Skin of body (tissue), 2 donors: Measurements from ENCODE around the gene PNPLA8. TPM values are rescaled to one million over a fixed set of nuclear protein-coding genes. Genes with fewer than 3 reads are reported as not detected.

Experiments used
- DNase-seq: peaks from one replicate; lab custom pipeline; 2025; lab: John Stamatoyannopoulos, UW
- total RNA-seq: library from RNA; depleted of rRNA; stranded (reverse); fragments of >200 nt; gene quantifications from one replicate; pipeline ENCODE4 v1.2.3, GENCODE V29; 2014

The PNPLA8 gene
- total RNA-seq, 1 donor from 2014 or later, result 37.3 TPM

GRCh38 chr7:108448584-108449505 lies 77.1 kb downstream of the PNPLA8 start:
- DNase-seq, result no peak

DNA sequence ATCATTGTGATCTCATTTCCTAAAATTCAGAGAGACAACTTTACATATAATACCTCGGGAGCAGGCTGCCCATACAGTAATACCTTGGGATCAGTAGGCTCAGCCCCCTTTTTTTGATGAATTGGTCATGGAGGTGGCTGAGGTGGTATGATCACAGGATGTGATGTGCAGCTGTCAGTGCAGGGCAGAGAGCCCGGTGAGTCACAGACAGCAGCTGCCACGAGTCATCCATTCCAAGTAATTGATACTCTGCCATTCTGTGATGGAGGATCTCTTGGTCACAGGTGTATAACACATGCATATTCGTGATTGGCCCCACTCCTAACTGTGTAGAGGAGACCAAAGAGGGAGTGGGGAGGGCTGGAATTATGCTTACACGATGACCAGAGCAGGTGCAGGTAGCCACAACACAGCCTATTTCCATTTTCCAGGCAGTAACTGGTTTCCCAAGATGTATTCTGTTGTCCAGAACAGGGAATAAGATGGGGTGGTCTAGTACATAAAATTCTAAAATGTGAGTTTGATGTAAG lies 83.8 kb downstream of the PNPLA8 start:
- DNase-seq, result no peak

GRCh38 chr7:108441392-108441955 lies 84.5 kb downstream of the PNPLA8 start:
- DNase-seq, result no peak

DNA sequence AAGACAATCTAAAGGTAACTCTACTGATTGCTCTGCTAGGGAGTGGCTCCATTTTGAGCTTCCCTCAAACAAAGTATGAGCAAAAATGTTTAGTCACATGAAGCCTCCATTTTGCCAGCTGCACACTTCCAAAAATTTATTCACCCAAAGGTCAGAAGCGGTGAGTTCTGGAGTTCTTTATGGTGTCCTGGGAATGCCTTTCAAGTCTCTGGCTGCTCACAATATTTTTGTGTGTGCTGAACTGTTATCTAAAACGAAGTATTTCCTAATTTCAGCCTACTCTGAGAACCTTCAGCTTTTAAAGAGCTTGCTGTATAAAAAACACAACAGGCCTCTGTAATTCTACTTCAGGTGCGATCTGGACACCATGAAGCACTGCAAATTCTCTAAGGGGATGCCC lies 85.3 kb downstream of the PNPLA8 start:
- DNase-seq, result no peak

DNA sequence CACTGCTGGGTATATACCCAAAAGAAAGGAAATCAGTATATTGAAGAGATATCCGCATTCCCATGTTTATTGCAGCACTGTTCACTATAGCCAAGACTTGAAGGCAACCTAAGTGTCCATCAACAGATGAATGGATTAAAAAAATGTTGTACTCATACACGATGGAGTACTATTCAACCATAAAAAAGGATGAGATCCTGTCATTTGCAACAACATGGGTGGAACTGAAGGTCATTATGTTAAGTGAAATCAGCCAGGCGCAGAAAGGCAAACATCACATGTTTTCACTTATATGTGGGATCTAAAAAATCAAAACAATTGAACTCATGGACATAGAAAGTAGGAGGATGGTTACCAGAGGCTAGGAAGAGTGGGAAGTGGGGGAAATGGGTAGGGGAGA lies 89.0 kb downstream of the PNPLA8 start:
- DNase-seq, result no peak

DNA sequence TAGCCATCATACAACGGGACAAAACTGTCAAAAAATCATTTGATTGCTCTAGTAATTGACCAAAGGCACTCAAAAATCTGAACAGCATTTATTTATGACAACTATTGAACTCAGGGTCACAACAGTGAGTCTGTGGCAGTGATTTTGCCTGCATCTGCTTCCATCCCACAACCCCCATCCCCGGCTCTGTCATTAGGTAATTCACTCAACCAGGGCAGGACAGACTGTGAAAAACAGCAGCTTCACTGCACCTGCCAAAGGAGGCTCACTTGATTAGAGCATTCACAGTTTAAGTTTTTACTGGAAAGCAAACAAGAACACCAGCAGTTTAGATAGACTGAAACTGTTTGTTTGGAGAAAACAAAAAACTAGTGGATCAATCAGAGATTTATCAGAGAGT lies 91.9 kb downstream of the PNPLA8 start:
- no peak for DNase-seq

GRCh38 chr7:108431099-108431498 lies 94.8 kb downstream of the PNPLA8 start:
- no peak for DNase-seq

- DNase-seq, result no peak
Measured at GRCh38 chr7:108430664-108431063, 95.3 kb downstream of the PNPLA8 start.

- DNase-seq, result no peak
Measured at GRCh38 chr7:108427766-108428165, 98.2 kb downstream of the PNPLA8 start.

DNA sequence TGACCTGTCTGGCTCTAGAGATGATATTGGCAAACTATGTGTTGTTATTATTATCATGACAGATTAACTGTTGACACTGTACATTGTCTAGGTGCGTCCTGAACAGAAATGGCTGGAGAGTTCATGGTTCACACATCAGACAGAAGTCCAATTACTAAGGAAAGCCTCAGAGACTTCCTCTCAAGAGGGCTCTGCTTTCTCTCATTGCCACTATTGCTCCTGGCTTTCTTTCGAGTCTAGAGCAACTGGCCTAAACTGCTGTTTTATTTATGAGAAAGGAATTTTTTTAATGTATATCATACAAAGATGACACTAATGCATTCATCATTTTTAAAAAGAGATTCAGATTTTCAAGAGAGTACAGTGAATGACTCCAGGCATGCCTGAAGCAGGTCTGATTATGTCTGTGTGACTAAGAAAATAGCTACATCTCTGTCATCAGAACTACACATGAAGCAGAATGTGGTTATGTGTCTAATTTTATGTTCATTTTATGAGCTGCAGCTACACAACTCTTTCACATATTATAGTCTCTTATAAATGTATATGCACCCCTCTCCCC lies 100.1 kb downstream of the PNPLA8 start:
- no peak for DNase-seq

DNA sequence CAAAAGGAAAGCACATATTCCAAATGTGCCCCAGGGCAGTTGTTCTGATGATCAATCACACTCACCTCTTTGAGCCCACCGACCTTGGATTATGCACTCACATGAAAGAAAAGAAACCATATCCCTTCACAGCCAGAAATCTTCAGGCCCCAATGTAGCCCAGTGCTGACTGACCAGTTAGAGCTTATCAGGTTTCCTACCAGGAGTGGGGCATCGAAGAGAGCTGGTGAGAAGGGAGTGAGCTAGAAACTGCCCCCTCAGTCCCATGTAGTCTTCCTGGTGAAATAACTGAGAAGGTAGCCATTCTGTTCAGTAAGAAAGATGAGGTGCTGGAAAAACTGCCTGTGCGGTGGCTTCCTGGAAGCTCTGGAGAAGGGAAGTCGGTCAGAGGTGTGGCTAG lies 101.9 kb downstream of the PNPLA8 start:
- no peak for DNase-seq

DNA sequence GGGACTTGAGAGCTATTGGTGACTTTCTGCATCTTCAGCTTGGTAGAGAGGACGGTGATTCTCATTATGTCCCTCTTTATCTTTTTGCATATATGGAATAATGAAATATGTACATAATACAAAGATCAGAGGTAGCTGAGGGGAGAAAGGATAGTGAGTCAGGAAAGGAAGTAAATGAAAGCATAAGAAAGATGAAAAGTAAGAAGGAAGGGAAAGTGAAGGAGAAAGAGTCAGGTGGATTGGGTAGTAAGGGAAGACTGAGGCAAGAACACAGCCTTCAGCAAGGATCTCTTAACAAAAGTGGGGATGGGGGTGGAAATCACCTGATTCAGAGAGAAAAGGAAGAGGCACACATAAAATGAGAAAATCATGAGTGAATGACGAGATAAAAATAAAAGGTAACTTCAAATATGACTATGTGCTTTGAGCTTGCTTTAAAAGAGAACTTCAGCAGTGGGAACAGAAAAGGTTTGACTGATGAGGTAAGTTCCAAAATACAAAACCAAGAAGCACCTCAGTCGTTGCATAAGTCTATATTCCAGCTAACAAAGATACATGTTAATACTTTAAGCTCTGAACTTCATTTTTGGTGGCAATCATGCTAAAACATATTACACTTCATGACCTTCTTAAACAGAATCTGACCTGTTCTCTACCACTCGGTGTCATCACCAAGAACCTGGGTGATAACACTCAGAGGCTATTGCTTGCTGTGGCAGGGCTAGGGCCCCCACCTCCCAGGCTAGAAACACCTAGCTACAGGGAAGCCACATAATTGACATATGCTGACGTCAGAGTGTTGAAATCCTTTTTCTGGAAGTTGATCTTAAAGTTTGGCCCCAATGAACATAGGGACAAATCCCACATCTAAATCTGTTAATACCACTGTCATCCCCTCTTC lies 102.6 kb downstream of the PNPLA8 start:
- no peak for DNase-seq

- DNase-seq, result no peak
Measured at GRCh38 chr7:108421720-108422331, 104.1 kb downstream of the PNPLA8 start.

Other genes with a start within 250 kb of the PNPLA8 start
- 7.9 TPM for gene NRCAM, start 69.7 kb downstream of the PNPLA8 start, total RNA-seq
- 28.2 TPM for gene THAP5, start 43.6 kb upstream of the PNPLA8 start, total RNA-seq
- 25.9 TPM for gene DNAJB9, start 43.7 kb upstream of the PNPLA8 start, total RNA-seq